ENCODE results near the gene MYBPC3.

The MYBPC3 gene

DNA sequence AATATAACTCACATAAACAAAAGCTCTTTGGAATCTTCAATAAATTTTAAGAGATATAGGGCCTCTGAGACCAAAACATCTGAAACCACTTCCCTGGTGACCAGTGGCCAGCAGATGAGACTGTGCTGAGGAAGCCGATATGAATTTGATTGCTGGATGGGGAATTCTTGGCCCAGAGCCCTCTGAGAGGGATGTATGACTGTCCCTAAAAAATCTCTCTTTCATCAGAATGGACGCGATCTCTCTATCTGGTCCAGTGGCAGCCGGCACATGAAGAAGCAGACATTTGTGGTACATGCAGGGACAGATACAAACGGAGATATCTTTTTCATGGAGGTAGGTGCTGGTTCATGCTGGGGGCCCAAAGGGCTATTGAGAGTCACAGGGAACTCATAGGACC is 37.5 kb downstream of the MYBPC3 start:
- no peak for DNase-seq

- DNase-seq, result no peak
These were observed 44.3 kb downstream of the MYBPC3 start for GRCh38 chr11:47308050-47308823.

- no peak for DNase-seq
These were observed 46.0 kb downstream of the MYBPC3 start for GRCh38 chr11:47306484-47306844.

DNA sequence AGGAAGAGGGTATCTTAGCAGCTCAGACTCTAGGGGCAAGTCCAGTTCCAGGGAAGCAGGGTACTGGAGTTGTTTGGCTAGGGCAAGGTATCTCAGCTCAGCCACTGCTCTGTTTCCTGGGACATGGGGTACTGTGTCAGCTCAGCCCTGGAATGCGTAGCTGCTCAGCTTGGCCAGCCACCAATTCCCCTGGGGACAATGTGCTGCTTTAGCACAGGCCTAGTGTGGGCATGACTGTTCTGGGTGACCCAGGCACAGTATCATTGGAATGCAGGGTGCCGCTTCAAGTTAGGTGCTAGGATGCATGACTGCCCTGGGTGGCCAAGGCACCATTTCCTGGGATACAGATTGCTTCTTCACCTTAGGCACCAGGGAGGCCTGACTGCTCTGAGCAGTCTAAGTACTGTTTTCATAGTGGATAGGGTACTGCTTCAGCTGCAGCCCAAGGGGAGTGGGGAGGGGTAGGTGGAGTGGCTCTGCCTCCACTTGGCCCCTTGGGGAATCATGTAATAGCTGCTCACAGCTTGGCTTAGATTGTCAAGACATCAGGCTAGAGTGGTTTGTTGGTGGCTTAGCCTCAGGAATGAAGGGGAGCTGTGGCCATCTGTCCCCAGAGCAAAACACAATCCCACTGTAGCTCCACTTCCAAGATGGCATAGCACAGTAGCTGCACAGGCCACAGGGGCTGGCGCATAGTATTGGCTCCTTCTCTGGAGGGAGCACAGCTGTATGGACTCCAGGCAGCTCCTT is 46.6 kb downstream of the MYBPC3 start:
- no peak for DNase-seq

DNA sequence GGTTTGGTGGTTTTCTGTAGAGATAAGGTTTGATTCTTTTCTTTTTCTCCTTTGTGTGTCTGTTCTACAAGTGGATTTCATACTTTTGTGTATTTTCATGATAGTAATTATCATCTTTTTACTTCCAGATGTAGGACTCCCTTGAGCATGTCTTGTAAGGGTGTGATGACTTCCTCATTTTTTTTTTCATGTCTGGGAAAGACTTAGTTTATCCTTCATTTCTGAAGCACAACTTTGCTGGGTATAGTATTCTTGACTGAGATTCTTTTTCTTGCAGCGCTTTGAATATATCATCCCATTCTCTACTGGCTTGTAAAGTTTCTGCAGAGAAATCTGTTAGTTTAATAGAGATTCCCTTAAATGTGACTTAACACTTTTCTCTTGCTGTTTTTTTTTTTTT is 49.6 kb downstream of the MYBPC3 start:
- DNase-seq, result no peak

- DNase-seq, result no peak
These were observed 53.4 kb downstream of the MYBPC3 start for GRCh38 chr11:47299078-47299477.

GRCh38 chr11:47296045-47296444 is 56.5 kb downstream of the MYBPC3 start:
- DNase-seq, result no peak

DNA sequence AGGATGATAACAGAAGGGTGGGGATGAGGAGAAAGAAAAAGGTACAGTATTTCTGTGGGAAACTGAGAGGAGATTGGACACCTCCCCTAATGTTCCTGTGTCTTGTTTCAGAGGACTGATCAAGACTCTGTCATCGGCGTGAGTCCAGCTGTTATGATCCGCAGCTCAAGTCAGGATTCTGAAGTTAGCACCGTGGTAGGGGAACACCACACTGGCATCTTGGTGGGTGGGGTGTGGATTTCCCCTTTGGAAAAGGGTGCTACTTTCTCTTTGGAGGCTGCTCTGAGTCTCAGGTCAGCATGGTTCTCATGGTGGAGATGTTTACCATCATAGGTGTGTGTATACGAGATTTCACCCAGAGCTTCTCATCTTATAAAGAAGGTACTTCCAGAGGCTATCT is 57.1 kb downstream of the MYBPC3 start:
- DNase-seq, result no peak

GRCh38 chr11:47289856-47290255 is 62.6 kb downstream of the MYBPC3 start:
- DNase-seq, result no peak

GRCh38 chr11:47288066-47288465 is 64.4 kb downstream of the MYBPC3 start:
- DNase-seq, result no peak

DNA sequence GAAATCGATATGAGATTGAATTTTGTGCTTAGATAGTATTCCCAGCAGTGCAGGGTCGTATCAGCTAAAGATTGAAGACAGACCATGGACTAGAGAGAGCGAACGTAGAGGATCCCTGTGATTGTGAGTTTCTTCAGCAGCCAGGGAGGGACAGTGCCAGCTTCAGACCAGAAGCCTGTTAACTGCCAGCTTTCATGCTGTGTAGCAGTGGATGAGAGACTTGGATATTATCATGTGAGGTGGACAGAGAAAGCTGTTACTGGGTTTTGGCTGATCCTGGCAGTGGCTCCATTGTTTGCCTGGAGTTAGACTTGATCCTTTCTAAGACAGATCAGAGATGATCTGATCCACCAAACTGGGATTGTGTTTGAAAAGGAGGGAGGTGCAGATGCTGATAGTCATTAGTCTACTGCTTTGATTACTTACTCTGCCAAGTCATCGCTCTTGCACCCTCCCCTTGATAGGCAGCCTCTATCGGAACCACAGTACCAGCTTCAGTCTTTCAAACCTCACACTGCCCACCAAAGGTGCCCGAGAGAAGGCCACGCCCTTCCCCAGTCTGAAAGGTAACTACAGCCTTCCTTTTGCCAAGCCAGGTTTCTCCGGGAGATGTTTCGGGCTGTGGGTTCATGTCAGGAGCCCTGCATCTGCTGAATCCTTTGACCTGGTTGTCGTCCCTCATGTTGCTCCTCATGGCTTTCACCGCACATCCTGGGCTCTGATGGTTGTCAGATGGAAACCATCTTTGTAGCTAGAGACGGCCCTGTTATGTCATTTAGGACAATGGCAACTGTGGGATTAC is 66.3 kb downstream of the MYBPC3 start:
- DNase-seq, result no peak

DNA sequence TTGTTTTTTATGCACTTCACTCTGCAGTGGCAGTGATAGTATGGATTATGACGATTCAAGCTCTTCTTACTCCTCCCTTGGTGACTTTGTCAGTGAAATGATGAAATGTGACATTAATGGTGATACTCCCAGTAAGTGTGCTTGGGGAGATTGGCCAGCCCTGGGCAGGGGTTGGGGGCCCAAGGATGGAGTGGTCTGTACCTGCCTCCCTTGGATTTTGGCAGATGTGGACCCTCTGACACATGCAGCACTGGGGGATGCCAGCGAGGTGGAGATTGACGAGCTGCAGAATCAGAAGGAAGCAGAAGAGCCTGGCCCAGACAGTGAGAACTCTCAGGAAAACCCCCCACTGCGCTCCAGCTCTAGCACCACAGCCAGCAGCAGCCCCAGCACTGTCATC is 68.4 kb downstream of the MYBPC3 start:
- DNase-seq, result no peak

DNA sequence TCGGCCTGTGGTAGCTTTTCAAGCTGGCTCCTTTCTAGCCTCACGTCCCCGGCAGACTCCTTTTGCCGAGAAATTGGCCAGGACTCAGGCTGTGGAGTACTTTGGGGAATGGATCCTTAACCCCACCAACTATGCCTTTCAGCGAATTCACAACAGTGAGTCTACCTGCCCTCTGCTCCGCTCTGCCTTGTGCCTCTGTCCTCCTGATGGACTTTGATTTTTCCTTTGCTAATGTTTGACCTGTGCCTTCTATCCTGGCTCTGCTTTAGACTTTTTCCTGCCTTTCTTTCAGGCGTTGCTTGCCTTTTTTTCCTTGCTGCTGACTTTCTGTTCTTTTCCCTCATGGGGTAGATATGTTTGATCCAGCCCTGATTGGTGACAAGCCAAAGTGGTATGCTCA is 70.0 kb downstream of the MYBPC3 start:
- no peak for DNase-seq

Measured in NCI-H748 treated with DMSO at 0.1 percent for 48 hours (cell line).